GM21528 (cell line): ENCODE results near the gene ACTR5.

Experiments
- ATAC-seq: cut with Tn5 transposase; IDR thresholded peaks from one replicate; pipeline ENCODE4 v1.9.1; 2021; ENCODE audit warnings: mild to moderate bottlenecking, moderate library complexity; ENCODE audit not compliant: unreplicated experiment, low FRiP score

ACTR5 gene

DNA sequence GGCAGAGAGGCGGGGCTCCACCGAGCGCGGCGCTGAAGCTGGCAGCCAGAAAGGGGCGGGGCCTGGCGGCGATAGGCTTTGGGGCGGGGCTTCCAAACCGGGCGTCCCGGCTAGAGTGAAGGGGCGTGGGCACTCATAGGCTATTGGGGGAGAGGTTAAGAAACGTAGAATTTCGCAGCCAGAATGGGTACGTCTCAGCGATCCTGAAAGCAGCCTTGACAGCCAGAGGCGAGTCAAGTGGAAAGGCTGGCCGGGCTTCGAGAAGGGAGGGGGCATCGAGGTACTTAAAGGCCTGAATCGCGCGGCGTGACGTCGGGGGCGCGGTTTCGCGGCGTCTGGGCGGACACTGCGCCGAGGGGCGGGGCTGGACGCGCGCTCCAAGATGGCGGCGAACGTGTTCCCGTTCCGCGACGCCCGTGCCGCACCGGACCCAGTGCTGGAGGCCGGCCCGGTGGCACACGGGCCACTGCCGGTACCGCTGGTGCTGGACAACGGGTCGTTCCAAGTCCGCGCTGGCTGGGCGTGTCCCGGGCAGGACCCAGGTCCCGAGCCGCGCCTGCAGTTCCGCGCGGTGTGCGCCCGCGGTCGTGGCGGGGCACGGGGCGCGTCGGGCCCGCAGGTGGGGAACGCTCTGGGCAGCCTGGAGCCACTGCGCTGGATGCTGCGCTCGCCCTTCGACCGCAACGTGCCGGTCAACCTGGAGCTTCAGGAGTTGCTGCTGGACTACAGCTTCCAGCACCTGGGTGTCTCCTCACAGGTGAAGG is at the start of gene ACTR5:
ACTR5 (plus strand) TSS at position 364 of the 764 bp plus-strand sequence; CDS start at position 383, 19 bp downstream.
- ATAC-seq, result peak; percentile 93

DNA sequence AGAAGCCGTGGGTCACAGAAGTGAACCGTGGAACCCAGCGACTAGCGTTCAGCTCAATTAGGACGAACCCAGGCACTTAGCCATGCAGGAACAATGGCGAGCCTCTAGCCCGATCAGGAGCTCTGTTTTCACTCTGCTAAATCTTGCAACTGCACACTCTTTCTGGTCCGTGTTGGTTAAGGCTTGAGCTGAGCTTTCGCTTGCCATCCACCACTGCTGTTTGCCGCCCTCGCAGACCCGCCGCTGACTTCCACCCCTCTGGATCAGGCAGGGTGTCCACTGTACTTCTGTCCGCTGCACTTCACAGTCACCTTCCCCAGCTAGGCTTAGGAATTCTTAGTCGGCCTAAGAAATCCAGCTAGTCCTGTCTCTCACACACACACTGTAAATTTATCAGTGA is 49.7 kb upstream of the ACTR5 start:
- ATAC-seq, result no peak

DNA sequence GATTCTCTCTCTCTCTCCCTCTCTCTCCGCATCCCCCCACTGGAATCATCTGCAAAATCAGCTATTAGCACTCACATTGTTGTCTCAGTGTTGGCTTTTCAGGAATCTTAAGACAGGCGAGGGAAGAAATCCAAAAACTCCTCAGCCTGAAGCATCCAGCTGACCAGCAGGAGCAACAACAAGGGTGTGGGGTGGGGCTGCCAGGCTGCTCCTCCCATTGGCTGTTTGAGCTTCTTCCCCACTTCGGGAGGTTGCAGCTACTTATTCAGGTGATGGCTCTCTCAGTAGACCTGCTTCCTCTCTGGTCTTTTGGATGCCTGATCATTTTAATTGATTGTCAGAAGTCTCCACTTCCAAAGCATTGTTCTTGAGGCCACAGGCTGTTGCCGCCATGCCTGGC is 48.1 kb upstream of the ACTR5 start:
- ATAC-seq, result no peak

DNA sequence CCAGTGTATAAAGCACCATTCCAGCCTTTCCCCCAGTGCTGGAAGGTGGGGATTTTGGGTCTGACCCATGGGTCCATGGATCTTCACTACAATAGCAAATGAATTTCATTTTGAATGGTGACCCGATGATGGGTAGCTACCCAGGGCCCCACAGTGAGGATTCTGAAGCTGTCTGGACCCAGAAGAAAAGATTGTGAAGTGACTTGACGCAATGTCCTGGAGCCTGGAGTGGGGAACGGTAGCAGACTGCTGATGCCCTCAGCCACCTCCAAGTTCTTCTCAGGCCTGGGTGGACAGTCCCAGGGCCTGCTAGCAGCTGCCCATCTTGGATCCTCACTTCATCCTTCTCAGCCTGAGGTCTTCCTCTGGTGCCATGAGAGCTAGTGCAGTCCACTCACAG is 47.3 kb upstream of the ACTR5 start:
- ATAC-seq, result no peak

DNA sequence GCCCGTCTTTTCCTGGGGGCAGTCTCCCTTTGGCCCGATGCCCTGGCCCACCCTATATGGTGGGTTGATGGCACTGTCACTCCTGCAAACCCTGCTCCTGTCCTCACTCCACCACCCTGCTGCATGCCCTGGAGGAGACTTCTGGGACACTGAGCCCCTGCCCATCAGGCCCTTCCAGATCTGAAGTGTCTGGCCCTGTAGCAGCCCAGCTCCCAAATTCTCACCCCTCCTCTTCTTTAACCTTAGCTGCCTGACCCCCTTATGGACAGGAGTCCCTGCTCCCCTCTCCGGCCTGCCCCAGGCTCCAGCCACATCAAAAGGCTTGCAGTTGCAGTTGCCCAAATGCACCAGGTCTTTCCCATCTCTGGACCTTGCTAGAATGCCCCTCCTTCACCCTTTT is 44.7 kb upstream of the ACTR5 start:
- no peak for ATAC-seq

DNA sequence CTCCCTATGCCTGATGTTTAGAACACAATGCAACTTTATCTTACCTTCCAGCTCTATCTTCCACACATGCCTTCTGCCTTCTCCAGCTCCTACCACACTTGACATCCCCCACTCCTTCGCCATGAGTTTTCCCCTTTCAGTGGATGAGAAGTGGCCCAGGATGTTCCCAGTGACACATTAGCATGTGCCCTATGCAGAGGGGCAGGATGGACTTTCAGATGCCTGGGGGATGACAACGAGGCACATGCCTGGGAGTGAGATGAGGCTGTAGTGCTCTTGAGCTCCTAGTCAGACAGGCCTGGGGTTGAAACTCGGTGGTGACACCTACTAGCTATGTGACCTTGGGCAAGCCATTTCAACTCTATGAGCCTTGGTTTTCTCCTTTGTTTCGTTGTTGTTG is 44.1 kb upstream of the ACTR5 start:
- ATAC-seq, result no peak

DNA sequence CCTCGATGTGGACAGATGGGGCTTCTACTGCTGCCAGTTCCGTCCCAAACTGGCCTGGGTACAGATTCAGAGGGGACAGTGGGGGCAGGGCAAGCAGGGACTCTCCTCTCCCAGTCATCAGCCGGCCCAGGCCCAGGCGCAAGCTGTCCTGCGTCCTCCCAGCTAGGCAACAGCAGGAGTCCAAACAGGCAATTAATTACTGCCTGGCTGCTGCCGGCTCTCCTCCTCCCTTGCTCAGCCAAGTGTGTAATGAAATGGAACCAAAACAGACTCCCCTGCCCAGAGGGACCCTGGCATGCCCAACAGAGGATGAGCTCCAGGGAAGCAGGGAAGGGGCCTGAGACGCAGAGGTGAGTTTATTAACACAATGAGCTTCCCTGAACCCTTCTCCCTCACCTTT is 41.8 kb upstream of the ACTR5 start:
- ATAC-seq, result no peak

DNA sequence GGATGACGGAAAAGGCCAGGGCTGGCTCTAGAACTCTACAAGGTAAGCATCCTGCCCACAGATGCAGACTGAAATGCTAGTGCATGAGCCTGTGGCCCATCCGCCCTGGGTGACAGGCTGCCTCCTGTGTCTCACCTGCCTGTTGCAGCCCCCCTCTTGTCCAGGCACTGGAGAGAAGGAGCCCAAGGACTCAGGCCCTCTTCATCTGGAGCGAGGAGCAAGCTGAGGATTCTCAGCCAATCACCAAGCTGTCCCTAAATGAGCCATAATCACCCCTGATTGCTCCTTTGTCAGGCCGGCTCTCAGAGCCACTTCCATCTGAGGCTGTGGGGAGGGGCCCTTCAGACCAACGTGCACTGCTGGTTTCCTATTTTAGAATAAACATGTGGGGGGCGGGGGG is 34.0 kb upstream of the ACTR5 start:
- no peak for ATAC-seq

DNA sequence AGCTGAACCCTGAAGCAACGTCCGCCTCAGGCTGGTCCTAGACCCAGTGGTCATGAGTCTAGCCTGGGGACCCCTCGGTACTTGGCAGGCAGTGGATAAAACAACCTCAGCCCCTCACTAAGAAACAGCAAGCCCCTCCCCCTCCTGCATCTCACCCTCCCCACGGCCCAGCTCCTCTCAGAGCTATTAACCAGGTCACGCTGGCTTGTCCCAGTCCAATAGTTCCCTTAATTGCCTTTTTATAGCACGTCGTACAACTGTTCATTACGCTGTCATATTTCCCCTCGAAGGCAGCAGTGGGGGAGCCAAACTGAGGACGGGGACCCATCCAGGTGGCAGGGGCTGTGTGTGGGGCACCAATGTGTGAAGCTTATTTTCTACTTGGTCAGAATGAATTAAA is 32.6 kb upstream of the ACTR5 start:
- ATAC-seq, result no peak

DNA sequence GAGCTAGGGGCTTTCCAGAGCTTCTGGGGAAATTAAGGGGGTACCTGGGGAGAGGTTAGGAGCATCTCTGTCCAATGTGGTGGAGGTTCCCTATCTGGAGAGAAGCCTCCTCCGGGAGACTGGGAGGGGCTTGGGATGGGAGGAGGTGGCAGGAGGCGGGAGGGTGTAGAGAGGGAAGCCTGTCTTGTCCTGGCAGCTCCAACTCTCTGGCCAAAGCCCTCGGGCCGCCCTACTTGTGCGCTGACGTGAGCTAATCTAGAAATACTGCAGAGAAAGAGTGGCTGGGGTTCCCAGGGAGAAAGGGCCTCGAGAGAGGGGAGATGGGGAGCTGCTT is 25.6 kb upstream of the ACTR5 start:
- no peak for ATAC-seq

DNA sequence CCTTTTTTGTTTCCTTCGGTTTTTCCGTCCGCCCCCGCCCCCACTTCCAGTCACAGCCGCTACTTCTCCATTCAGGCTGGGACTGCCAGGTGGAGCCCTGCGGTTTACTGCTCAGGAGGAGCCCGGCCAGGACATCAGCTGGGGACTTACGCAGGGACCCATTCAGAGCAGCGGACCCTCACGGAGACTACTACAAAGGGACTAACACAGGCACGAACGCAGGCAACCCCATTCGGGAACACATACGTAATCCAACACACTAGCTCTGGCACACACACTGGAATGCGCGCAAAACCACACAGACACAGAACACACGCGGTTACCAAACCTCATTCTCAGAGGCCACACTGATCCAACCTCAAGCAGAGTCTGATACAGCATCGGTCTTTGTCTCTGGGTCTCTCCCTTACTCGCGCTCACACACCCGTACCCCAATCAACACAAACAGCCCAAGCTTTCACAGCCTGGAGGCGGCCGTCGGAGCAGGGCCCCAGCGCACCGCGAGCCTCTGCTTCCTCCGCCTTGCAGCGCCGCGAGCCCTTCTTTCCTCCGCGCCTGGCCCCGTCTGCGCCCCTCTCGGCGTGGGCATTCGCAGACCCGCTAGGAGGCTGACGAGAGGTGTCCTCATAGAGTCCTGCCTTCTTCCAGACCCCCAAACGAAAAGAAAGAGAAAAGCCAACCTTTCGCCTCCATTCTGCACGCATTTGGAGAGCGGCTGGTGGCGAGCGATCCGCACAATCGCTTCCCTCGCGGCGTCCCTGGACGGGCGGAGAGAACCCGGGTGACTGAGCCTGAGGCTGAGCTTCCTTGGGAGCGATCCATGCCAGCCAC is 25.0 kb upstream of the ACTR5 start:
- ATAC-seq, result no peak

DNA sequence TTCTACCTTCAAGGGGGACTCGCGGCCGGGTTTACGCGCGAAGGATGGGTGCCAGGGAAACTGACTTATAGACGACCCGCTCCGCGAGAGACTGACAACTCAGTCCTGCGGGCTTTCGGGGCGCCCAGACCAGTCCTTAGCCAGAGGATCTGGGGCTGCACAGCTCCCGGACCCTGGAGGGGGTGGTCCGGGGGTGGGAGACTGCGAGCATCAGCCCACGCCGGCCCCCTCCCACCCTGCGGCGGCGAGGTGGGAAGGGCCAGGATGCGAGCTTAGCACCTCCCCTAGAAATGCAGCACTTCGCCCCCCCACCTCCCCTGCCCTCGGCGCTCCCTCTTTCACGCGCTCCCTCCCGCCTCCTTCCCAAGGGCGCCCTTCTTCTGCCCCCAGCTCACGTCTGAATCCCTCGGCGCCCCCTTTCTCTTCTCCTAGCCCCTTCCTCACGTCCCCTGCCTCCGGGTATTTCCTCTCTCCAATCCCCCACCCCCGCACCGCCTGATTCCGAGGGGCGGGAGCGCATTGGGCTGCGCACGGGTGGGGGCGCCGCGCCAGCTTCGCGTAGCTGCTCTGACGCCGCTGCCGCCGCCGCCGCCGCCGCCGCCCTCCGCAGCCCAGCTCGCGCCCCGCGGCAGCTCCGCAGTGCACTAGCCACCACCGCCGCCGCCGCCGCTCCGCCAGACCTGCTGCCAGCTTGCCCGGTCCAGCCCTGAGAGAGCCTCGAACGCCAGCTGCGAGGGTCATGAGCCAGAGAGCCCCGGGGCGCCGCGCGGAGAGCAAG is 24.2 kb upstream of the ACTR5 start, which contains the start of gene SLC32A1:
SLC32A1 (plus strand) TSS at position 639 of the 778 bp plus-strand sequence. CDS start 239 bp downstream, outside the sequence.
- no peak for ATAC-seq

DNA sequence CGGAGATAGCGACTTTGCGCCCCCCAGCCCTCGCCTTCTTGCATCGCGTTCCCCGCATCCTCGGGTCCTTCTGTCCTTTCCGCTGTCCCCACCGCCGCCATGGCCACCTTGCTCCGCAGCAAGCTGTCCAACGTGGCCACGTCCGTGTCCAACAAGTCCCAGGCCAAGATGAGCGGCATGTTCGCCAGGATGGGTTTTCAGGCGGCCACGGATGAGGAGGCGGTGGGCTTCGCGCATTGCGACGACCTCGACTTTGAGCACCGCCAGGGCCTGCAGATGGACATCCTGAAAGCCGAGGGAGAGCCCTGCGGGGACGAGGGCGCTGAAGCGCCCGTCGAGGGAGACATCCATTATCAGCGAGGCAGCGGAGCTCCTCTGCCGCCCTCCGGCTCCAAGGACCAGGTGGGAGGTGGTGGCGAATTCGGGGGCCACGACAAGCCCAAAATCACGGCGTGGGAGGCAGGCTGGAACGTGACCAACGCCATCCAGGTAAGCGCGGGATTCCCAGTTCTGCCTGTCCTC is 23.6 kb upstream of the ACTR5 start:
- no peak for ATAC-seq

DNA sequence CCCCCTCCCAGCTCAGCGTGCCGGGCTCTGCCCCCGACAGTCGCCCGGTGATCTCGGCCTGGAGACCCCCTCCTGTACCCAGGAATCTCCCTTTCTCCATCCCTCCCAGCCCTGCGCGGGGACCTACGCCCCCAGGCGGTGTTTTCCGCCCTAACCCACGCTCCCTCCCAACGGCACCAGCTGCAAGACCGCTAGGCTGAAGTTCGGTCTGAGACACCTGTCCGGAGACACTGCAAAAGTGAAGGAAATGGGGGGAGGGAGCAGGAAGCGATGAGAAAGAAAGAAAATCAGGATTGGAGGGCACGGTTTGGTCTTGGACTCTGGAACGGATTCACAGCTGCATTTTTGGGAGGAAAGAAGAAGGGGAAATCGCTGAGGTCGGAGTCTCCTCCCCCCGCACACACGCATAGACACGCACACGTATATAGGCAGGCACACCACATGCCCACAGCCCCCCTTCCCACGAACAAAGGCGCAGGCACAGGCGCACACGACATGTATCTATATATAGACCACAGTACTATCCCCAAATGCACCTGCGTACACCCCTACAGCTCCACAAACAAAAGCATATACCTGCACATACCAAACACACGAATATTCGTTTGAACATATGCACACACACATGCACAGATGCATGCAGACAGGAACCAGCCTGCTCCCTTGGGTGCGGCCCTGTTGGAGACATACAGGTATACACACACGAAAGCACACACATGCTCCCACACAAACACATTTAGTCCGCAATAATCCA is 22.9 kb upstream of the ACTR5 start:
- ATAC-seq, result no peak

DNA sequence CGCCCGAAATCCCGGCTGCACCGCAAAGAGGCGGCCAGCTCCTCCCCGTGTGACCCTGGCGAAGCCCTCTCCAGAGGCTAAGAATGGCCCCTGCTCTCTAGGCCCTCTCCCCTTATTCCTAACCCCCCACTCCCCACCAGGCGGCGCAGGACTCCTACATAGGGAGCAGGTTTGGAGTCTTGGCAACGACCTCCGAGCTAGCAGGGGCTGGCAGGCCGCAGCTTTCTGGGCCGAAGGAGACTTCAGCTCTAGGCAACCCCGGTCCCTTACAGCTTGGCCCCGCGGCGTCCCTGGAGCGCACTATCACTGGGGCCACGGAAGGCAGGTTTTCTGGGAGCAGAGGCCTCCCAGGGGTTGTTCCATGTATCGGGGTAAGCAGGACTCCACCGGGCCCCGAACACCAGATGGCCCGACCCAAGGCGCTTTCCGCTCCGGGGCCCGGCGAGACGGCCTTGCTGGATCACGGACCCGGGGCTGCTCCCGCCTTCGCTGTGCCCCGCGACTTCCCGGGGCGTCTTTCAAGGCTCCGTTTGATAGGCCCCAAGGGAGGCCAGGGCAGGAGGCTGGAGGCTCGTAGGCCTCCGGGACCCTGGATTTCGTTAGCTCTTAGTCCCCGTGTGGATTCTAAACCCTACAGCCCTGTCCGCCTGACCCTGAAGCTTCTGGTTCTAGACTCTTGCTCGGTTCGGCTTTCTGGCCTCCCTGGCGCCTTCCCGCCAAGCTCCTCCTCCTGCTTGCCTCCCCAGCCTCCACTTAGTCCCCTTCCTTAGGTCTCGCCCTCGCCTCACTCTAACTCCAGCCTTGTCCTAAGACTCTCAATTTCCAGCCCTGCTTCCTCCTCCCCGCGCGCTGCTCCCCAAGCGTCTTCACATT is 22.1 kb upstream of the ACTR5 start:
- no peak for ATAC-seq

DNA sequence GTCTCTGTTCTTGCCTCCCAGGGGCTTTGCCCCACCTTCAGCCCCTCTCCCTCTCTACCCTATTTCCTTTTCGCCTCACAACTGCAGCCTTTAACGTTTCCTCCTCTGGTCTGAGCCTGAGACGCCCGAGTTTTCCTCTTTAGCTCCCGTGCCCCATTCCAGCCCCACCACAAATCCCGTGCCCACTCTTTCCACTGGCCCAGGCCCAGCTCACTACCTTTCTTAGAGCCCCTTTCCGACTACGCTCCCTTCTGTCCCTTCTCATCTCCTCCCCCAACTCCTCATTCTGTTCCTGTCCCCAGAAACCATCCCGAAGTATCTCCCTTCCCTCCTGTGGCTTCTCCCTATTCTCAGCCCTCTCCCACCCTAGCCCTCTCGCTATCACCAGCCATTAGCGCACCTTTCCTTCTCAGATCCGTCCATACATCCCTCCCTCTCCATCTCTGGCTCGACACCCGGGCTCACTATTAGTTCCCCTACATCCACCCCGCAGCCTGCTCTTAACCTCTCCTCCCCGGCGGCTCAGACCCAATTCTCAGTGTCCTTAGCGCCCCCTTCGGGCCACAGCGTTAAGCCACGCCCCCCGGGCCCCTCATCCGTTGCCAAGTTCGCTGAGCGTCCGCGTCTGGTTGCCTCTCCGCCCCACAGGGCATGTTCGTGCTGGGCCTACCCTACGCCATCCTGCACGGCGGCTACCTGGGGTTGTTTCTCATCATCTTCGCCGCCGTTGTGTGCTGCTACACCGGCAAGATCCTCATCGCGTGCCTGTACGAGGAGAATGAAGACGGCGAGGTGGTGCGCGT is 21.3 kb upstream of the ACTR5 start:
- ATAC-seq, result no peak

DNA sequence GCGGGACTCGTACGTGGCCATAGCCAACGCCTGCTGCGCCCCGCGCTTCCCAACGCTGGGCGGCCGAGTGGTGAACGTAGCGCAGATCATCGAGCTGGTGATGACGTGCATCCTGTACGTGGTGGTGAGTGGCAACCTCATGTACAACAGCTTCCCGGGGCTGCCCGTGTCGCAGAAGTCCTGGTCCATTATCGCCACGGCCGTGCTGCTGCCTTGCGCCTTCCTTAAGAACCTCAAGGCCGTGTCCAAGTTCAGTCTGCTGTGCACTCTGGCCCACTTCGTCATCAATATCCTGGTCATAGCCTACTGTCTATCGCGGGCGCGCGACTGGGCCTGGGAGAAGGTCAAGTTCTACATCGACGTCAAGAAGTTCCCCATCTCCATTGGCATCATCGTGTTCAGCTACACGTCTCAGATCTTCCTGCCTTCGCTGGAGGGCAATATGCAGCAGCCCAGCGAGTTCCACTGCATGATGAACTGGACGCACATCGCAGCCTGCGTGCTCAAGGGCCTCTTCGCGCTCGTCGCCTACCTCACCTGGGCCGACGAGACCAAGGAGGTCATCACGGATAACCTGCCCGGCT is 20.6 kb upstream of the ACTR5 start:
- ATAC-seq, result no peak

DNA sequence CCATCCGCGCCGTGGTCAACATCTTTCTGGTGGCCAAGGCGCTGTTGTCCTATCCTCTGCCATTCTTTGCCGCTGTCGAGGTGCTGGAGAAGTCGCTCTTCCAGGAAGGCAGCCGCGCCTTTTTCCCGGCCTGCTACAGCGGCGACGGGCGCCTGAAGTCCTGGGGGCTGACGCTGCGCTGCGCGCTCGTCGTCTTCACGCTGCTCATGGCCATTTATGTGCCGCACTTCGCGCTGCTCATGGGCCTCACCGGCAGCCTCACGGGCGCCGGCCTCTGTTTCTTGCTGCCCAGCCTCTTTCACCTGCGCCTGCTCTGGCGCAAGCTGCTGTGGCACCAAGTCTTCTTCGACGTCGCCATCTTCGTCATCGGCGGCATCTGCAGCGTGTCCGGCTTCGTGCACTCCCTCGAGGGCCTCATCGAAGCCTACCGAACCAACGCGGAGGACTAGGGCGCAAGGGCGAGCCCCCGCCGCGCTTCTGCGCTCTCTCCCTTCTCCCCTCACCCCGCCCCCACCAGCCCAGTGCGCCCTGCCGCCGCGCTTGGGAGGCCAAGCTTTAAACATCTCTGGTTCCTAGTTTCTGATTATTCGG is 20.0 kb upstream of the ACTR5 start:
- ATAC-seq, result no peak
